ENCODE data around the gene FHL2. TPM values are rescaled to one million over a fixed set of nuclear protein-coding genes. Genes with fewer than 3 reads are reported as not detected.
A peak's percentile ranks its signal among the peaks of the same experiment; 100 is the strongest.

FHL2 gene
- total RNA-seq, result 1 to 10 TPM; 2.6 to 3.5 (median 2.7) TPM

- Mint-ChIP-seq H3K4me1 (ENCODE audit: low read depth) (peaks cover 14% of the 10 kb centered on the region), H3K4me3 (peak within 1 kb of the TSS; percentile 85), H3K36me3 (ENCODE audit: insufficient read depth) (no peaks in the 10 kb centered on the region), H3K27me3 (ENCODE audit: low read depth) (peaks cover 31% of the 10 kb centered on the region), H3K9me3 (no peaks in the 10 kb centered on the region)
- ATAC-seq (peak; percentile 95 to 96), DNase-seq (peak; percentile 60)
Observed at GRCh38 chr2:105398336-105399206, at the start of gene FHL2. FHL2 (minus strand) TSS chr2:105399051; CDS start chr2:105386516, 12,535 bp downstream.

- Mint-ChIP-seq H3K4me3 (no peak overlapping the region), H3K9me3 (no peaks in the 10 kb centered on the region), H3K27me3 (ENCODE audit: low read depth) (peaks cover 28% of the 10 kb centered on the region), H3K4me1 (ENCODE audit: low read depth) (no peaks in the 10 kb centered on the region), H3K36me3 (ENCODE audit: insufficient read depth) (no peaks in the 10 kb centered on the region)
- ATAC-seq (no peak), DNase-seq (no peak)
Observed at GRCh38 chr2:105447476-105447875, 48.6 kb upstream of the FHL2 start.

GRCh38 chr2:105446501-105446900 lies 47.6 kb upstream of the FHL2 start:
- H3K27me3 Mint-ChIP-seq (ENCODE audit: low read depth), result peaks cover 32% of the 10 kb centered on the region

GRCh38 chr2:105445976-105446375 lies 47.1 kb upstream of the FHL2 start:
- ATAC-seq (no peak), DNase-seq (no peak)
- H3K4me3 Mint-ChIP-seq, result no peak overlapping the region
- no peaks in the 10 kb centered on the region for H3K36me3 Mint-ChIP-seq (ENCODE audit: insufficient read depth)
- H3K9me3 Mint-ChIP-seq, result no peaks in the 10 kb centered on the region
- H3K4me1 Mint-ChIP-seq (ENCODE audit: low read depth), result no peaks in the 10 kb centered on the region
- H3K27me3 Mint-ChIP-seq (ENCODE audit: low read depth), result peaks cover 32% of the 10 kb centered on the region

More at GRCh38 chr2:105446501-105446900, 47.6 kb upstream of the FHL2 start:
- Mint-ChIP-seq H3K36me3 (ENCODE audit: insufficient read depth) (no peaks in the 10 kb centered on the region), H3K4me1 (ENCODE audit: low read depth) (no peaks in the 10 kb centered on the region), H3K4me3 (no peak overlapping the region), H3K9me3 (no peaks in the 10 kb centered on the region)
- no peak for DNase-seq
- ATAC-seq, result no peak

- Mint-ChIP-seq H3K4me3 (no peak overlapping the region), H3K4me1 (ENCODE audit: low read depth) (no peaks in the 10 kb centered on the region), H3K36me3 (ENCODE audit: insufficient read depth) (no peaks in the 10 kb centered on the region), H3K27me3 (ENCODE audit: low read depth) (peaks cover 28% of the 10 kb centered on the region), H3K9me3 (no peaks in the 10 kb centered on the region)
- ATAC-seq (no peak), DNase-seq (no peak)
Observed at GRCh38 chr2:105445498-105445897, 46.6 kb upstream of the FHL2 start.

- no peak overlapping the region for H3K4me3 Mint-ChIP-seq
- peaks cover 24% of the 10 kb centered on the region for H3K27me3 Mint-ChIP-seq (ENCODE audit: low read depth)
- no peaks in the 10 kb centered on the region for H3K9me3 Mint-ChIP-seq
- H3K36me3 Mint-ChIP-seq (ENCODE audit: insufficient read depth), result no peaks in the 10 kb centered on the region
- ATAC-seq (no peak), DNase-seq (no peak)
- no peaks in the 10 kb centered on the region for H3K4me1 Mint-ChIP-seq (ENCODE audit: low read depth)
Observed at GRCh38 chr2:105443617-105444598, 45.1 kb upstream of the FHL2 start.

- H3K4me1 Mint-ChIP-seq (ENCODE audit: low read depth), result no peaks in the 10 kb centered on the region
- no peaks in the 10 kb centered on the region for H3K36me3 Mint-ChIP-seq (ENCODE audit: insufficient read depth)
- no peaks in the 10 kb centered on the region for H3K9me3 Mint-ChIP-seq
- ATAC-seq, result no peak
- peaks cover 15% of the 10 kb centered on the region for H3K27me3 Mint-ChIP-seq (ENCODE audit: low read depth)
- no peak for DNase-seq
- H3K4me3 Mint-ChIP-seq, result no peak overlapping the region
Observed at GRCh38 chr2:105442721-105443120, 43.9 kb upstream of the FHL2 start.

- ATAC-seq (no peak), DNase-seq (no peak)
- H3K4me1 Mint-ChIP-seq (ENCODE audit: low read depth), result no peaks in the 10 kb centered on the region
- H3K9me3 Mint-ChIP-seq, result no peaks in the 10 kb centered on the region
- peaks cover 9% of the 10 kb centered on the region for H3K27me3 Mint-ChIP-seq (ENCODE audit: low read depth)
- H3K4me3 Mint-ChIP-seq, result no peak overlapping the region
- no peaks in the 10 kb centered on the region for H3K36me3 Mint-ChIP-seq (ENCODE audit: insufficient read depth)
Observed at GRCh38 chr2:105442056-105442455, 43.2 kb upstream of the FHL2 start.

GRCh38 chr2:105439141-105439540 lies 40.3 kb upstream of the FHL2 start:
- no peaks in the 10 kb centered on the region for H3K9me3 Mint-ChIP-seq
- H3K36me3 Mint-ChIP-seq (ENCODE audit: insufficient read depth), result no peaks in the 10 kb centered on the region
- peaks cover 13% of the 10 kb centered on the region for H3K27me3 Mint-ChIP-seq (ENCODE audit: low read depth)

GRCh38 chr2:105438104-105438929 lies 39.5 kb upstream of the FHL2 start:
- no peak overlapping the region for H3K4me3 Mint-ChIP-seq
- no peaks in the 10 kb centered on the region for H3K9me3 Mint-ChIP-seq
- H3K4me1 Mint-ChIP-seq (ENCODE audit: low read depth), result no peaks in the 10 kb centered on the region
- no peaks in the 10 kb centered on the region for H3K36me3 Mint-ChIP-seq (ENCODE audit: insufficient read depth)
- peaks cover 15% of the 10 kb centered on the region for H3K27me3 Mint-ChIP-seq (ENCODE audit: low read depth)
- DNase-seq, result no peak
- no peak for ATAC-seq

More at GRCh38 chr2:105439141-105439540, 40.3 kb upstream of the FHL2 start:
- Mint-ChIP-seq H3K4me1 (ENCODE audit: low read depth) (no peaks in the 10 kb centered on the region), H3K4me3 (no peak overlapping the region)
- no peak for ATAC-seq
- no peak for DNase-seq

GRCh38 chr2:105437708-105438103 lies 38.9 kb upstream of the FHL2 start:
- ATAC-seq, result no peak

GRCh38 chr2:105432749-105433148 lies 33.9 kb upstream of the FHL2 start:
- no peaks in the 10 kb centered on the region for H3K36me3 Mint-ChIP-seq (ENCODE audit: insufficient read depth)

More at GRCh38 chr2:105437708-105438103, 38.9 kb upstream of the FHL2 start:
- no peak overlapping the region for H3K4me3 Mint-ChIP-seq
- H3K4me1 Mint-ChIP-seq (ENCODE audit: low read depth), result no peaks in the 10 kb centered on the region
- peaks cover 15% of the 10 kb centered on the region for H3K27me3 Mint-ChIP-seq (ENCODE audit: low read depth)
- no peak for DNase-seq
- H3K36me3 Mint-ChIP-seq (ENCODE audit: insufficient read depth), result no peaks in the 10 kb centered on the region
- H3K9me3 Mint-ChIP-seq, result no peaks in the 10 kb centered on the region

GRCh38 chr2:105432044-105432399 lies 33.2 kb upstream of the FHL2 start:
- H3K27me3 Mint-ChIP-seq (ENCODE audit: low read depth), result peaks cover 10% of the 10 kb centered on the region
- DNase-seq (no peak), ATAC-seq (no peak)
- peaks cover 7% of the 10 kb centered on the region for H3K4me1 Mint-ChIP-seq (ENCODE audit: low read depth)
- no peak overlapping the region for H3K4me3 Mint-ChIP-seq
- H3K9me3 Mint-ChIP-seq, result no peaks in the 10 kb centered on the region
- H3K36me3 Mint-ChIP-seq (ENCODE audit: insufficient read depth), result no peaks in the 10 kb centered on the region

More at GRCh38 chr2:105432749-105433148, 33.9 kb upstream of the FHL2 start:
- ATAC-seq (no peak), DNase-seq (no peak)
- H3K27me3 Mint-ChIP-seq (ENCODE audit: low read depth), result peaks cover 10% of the 10 kb centered on the region
- H3K4me3 Mint-ChIP-seq, result no peak overlapping the region
- no peaks in the 10 kb centered on the region for H3K9me3 Mint-ChIP-seq
- peaks cover under 1% of the 10 kb centered on the region for H3K4me1 Mint-ChIP-seq (ENCODE audit: low read depth)
